ENCODE measurements around the gene PMCH. TPM values are rescaled to one million over a fixed set of nuclear protein-coding genes. Genes with fewer than 3 reads are reported as not detected.

PMCH gene
- total and polyA plus RNA-seq, 2 of the 13 experiments (the other 11 are each of a cell fraction or from before 2014, with no cell fraction given): not detected

GRCh38 chr12:102204025-102204424 is 6.4 kb upstream of the PMCH start:
- Histone ChIP-seq H3K4me2 (ENCODE audit: low read depth, low read length) (no peak overlapping the region), H3K4me3 (replicated peaks in 1 of 3; ENCODE audit: insufficient read depth in 1 of 3, low read depth in 2 of 3, low read length in 3 of 3) (no peak overlapping the region), H3K4me1 (ENCODE audit: insufficient read depth, low read length) (no peaks in the 10 kb centered on the region), H3K27me3 (ENCODE audit: control insufficient read depth in 1 of 2, insufficient read depth in 2 of 2, low read length in 2 of 2) (no peaks in the 10 kb centered on the region), H2AFZ (ENCODE audit: low read length) (no peak overlapping the region), H3K27ac (ENCODE audit: extremely low read length, insufficient read depth, low read length) (no peak overlapping the region), H3K79me2 (ENCODE audit: insufficient read depth, low read length) (no peaks in the 10 kb centered on the region), H3K36me3 (replicated peaks in 1 of 2; ENCODE audit: control insufficient read depth in 1 of 2, insufficient read depth in 2 of 2, low read length in 2 of 2) (no peaks in the 10 kb centered on the region), H3K9me3 (ENCODE audit: low read length) (peaks cover 8% of the 10 kb centered on the region), H3K9ac (ENCODE audit: insufficient read depth, low read depth, low read length) (no peak overlapping the region), H4K20me1 (ENCODE audit: insufficient read depth, low read length) (no peaks in the 10 kb centered on the region)
- in situ Hi-C loops (cut with HindIII; ENCODE audit: extremely low pct_ligation_motif_present, low pct_unique_long_range_greater_than_20kb): no loop called here
- no TSS peak for BruUV-seq (replicated peaks)
- intact Hi-C loops (cut with micrococcal nuclease; ENCODE audit: unreplicated experiment): no loop called here
- 95% methylated on average over 2 of the region's 2 CpGs for WGBS (ENCODE audit: low lambda C conversion rate)
- CTCF ChIA-PET (ENCODE audit: low intra/inter-chr PET ratio, low total read pairs): no interaction called here
- ATAC-seq (no peak), DNase-seq (ENCODE audit: low spot score) (no peak), FAIRE-seq (no peak)
- POLR2A ChIA-PET: no interaction called here
- TF ChIP-seq TEF (CRISPR knock-in tag; IDR thresholded peaks at IDR 0.05): no peak
- no peak for TF ChIP-seq NFAT5 (CRISPR knock-in tag; IDR thresholded peaks at IDR 0.05)
- no peak for TF ChIP-seq ATF6 (CRISPR knock-in tag; conservative IDR thresholded peaks at IDR 0.05)
- TF ChIP-seq AGO2 (optimal IDR thresholded peaks at IDR 0.05; ENCODE audit: low read depth, low read length): no peak
- TF ChIP-seq ZNF230 (CRISPR knock-in tag; IDR thresholded peaks at IDR 0.05): no peak
- no peak for TF ChIP-seq SOX6 (IDR thresholded peaks at IDR 0.05)
- TF ChIP-seq SOX6 (CRISPR knock-in tag; IDR thresholded peaks at IDR 0.05): no peak
- no peak for TF ChIP-seq ZEB1 (IDR thresholded peaks at IDR 0.05; ENCODE audit: insufficient replicate concordance, low read depth)
- TF ChIP-seq ZFP36L2 (CRISPR knock-in tag; IDR thresholded peaks at IDR 0.05): no peak
- TF ChIP-seq E2F1 (CRISPR knock-in tag; IDR thresholded peaks at IDR 0.05): no peak
- no peak for TF ChIP-seq ZNF451 (CRISPR knock-in tag; IDR thresholded peaks at IDR 0.05)
- TF ChIP-seq PCBP2 (optimal IDR thresholded peaks at IDR 0.05; ENCODE audit: low read depth, low read length, poor library complexity, severe bottlenecking): no peak
